Suprapubic skin (tissue), 4 donors: ENCODE data around the gene DCLK2. TPM values are rescaled to one million over a fixed set of nuclear protein-coding genes. Genes with fewer than 3 reads are reported as not detected.

ENCODE experiments used
- DNase-seq, 2 donors: peaks; one replicate each; pipeline ENCODE4 v3.0.0-alpha.2; 2019; ENCODE audit warnings: low spot score in 2 of 2
- H3K27ac ChIP-seq: fragments of 200-600 bp; sonication (generic); one replicate; pipeline ENCODE4 v1.5.1; 2019
- H3K27me3 ChIP-seq: fragments of 200-600 bp; sonication (generic); one replicate; pipeline ENCODE4 v1.5.1; 2019
- H3K36me3 ChIP-seq: fragments of 200-600 bp; sonication (generic); one replicate; pipeline ENCODE4 v1.5.1; 2019
- H3K4me1 ChIP-seq: fragments of 200-600 bp; sonication (generic); one replicate; pipeline ENCODE4 v1.5.1; 2019
- H3K4me3 ChIP-seq: fragments of 200-600 bp; sonication (generic); one replicate; pipeline ENCODE4 v1.5.1; 2019; ENCODE audit warnings: mild to moderate bottlenecking
- H3K9me3 ChIP-seq: fragments of 200-600 bp; sonication (generic); one replicate; pipeline ENCODE4 v1.5.1; 2019
- CTCF ChIP-seq, 2 donors: fragments of 200-600 bp in 1 of 2; fragments of 450-650 bp in 1 of 2; sonication (generic) in 1 of 2; IDR thresholded peaks; one replicate each; pipeline ENCODE4 v1.5.1; 2016 to 2019; ENCODE audit warnings: antibody characterized with exemption in 2 of 2, mild to moderate bottlenecking in 1 of 2, moderate library complexity in 1 of 2
- EP300 ChIP-seq: sonication (generic); formaldehyde crosslinking; IDR thresholded peaks from one replicate; pipeline ENCODE4 v1.6.1; 2017; ENCODE audit warnings: antibody characterized with exemption
- POLR2A ChIP-seq, 2 donors: fragments of 450-650 bp; IDR thresholded peaks; one replicate each; pipeline ENCODE4 v1.6.1; 2017; ENCODE audit warnings: antibody characterized with exemption in 2 of 2, mild to moderate bottlenecking in 2 of 2, moderate library complexity in 2 of 2
- POLR2AphosphoS5 ChIP-seq, 3 donors: sonication (generic); formaldehyde crosslinking; IDR thresholded peaks; one replicate each; pipeline ENCODE4 v1.6.1; 2017; ENCODE audit warnings: antibody characterized with exemption in 3 of 3
- WGBS: methylation state at CpG from one replicate; pipeline ENCODE4 v1.1.5; 2018; 5-methylcytosine and 5-hydroxymethylcytosine counted together
- total RNA-seq, 4 donors: library from RNA; depleted of rRNA; stranded (reverse); fragments of >200 nt; gene quantifications; one replicate each; pipeline ENCODE4 v1.1.0, GENCODE V29; 2016

DCLK2 gene
- total RNA-seq, 4 donors from 2014 or later, result 0.57 to 3.6 (median 1.9) TPM

DNA sequence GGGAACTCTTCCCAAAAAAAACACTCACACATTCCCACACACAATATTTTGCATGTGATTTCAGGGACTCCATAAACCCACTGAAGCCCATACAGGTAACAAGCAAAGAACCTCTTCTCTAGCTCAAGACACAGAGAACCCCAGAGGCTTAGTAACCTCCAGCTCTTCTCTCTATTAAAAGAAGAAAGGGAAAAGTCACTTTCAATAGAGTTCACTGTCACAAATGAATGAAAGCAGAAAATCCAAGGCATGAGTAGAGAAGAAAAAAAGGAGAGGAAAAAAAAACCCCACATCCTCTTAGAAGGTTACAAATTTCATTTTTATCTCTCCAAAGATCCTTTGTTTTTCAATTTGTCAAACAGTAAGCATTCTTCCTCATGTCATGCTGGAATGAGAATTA lies 30.7 kb upstream of the DCLK2 start:
- Histone ChIP-seq H3K9me3 (no peaks in the 10 kb centered on the region), H3K27ac (no peak overlapping the region), H3K4me1 (no peaks in the 10 kb centered on the region), H3K27me3 (peaks cover 3% of the 10 kb centered on the region), H3K36me3 (no peaks in the 10 kb centered on the region), H3K4me3 (no peak overlapping the region)
- TF ChIP-seq POLR2A (IDR thresholded peaks at IDR 0.05), result no peak
- no peak for TF ChIP-seq EP300
- no peak for TF ChIP-seq POLR2AphosphoS5 (IDR thresholded peaks at IDR 0.05)
- no peak for TF ChIP-seq CTCF (IDR thresholded peaks at IDR 0.05)
- DNase-seq, result no peak

- no peak overlapping the region for H3K27ac ChIP-seq
- H3K27me3 ChIP-seq, result peaks cover 3% of the 10 kb centered on the region
- no peaks in the 10 kb centered on the region for H3K9me3 ChIP-seq
- TF ChIP-seq POLR2AphosphoS5 (IDR thresholded peaks at IDR 0.05) (no peak), EP300 (no peak), POLR2A (IDR thresholded peaks at IDR 0.05) (no peak), CTCF (IDR thresholded peaks at IDR 0.05) (no peak)
- WGBS, result 93% methylated on average over 4 of the region's 4 CpGs
- H3K4me1 ChIP-seq, result no peaks in the 10 kb centered on the region
- DNase-seq, result no peak
- no peak overlapping the region for H3K4me3 ChIP-seq
- no peaks in the 10 kb centered on the region for H3K36me3 ChIP-seq
Observed at GRCh38 chr4:150049682-150050081, 28.6 kb upstream of the DCLK2 start.

DNA sequence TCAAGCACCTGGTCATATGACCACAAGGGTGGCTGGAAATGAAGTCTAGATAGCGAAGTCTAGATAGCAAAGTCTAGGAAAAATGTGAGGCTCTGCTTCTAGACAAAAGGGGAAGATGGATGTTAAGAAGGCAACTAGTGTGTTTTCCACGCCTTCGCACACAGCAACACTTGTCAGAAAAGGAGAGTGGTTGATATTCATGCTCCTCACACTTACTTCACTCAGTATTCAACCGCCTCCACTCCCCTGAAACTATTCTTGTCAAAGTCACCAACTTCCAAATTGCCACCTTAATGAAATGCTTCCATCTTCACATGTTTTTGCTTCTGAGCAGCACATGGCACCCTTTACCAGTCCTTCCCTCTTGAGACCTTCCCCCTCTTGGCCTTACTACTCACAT lies 27.7 kb upstream of the DCLK2 start:
- TF ChIP-seq POLR2A (IDR thresholded peaks at IDR 0.05) (no peak), CTCF (IDR thresholded peaks at IDR 0.05) (no peak), POLR2AphosphoS5 (IDR thresholded peaks at IDR 0.05) (no peak), EP300 (no peak)

GRCh38 chr4:150051111-150051510 lies 27.1 kb upstream of the DCLK2 start:
- WGBS, result 92% methylated on average over 3 of the region's 3 CpGs
- Histone ChIP-seq H3K9me3 (no peaks in the 10 kb centered on the region), H3K4me3 (no peak overlapping the region), H3K27ac (no peak overlapping the region), H3K27me3 (peaks cover 3% of the 10 kb centered on the region), H3K4me1 (no peaks in the 10 kb centered on the region), H3K36me3 (no peaks in the 10 kb centered on the region)
- DNase-seq, result no peak
- no peak for TF ChIP-seq POLR2AphosphoS5 (IDR thresholded peaks at IDR 0.05)
- no peak for TF ChIP-seq CTCF (IDR thresholded peaks at IDR 0.05)
- TF ChIP-seq POLR2A (IDR thresholded peaks at IDR 0.05), result no peak
- no peak for TF ChIP-seq EP300

More for the DNA sequence above, 27.7 kb upstream of the DCLK2 start:
- Histone ChIP-seq H3K4me1 (no peaks in the 10 kb centered on the region), H3K27me3 (peaks cover 3% of the 10 kb centered on the region), H3K36me3 (no peaks in the 10 kb centered on the region), H3K27ac (no peak overlapping the region), H3K9me3 (no peaks in the 10 kb centered on the region), H3K4me3 (no peak overlapping the region)
- no peak for DNase-seq
- 94% methylated on average over 4 of the region's 4 CpGs for WGBS

GRCh38 chr4:150055467-150055866 lies 22.8 kb upstream of the DCLK2 start:
- no peaks in the 10 kb centered on the region for H3K4me1 ChIP-seq
- H3K27me3 ChIP-seq, result no peaks in the 10 kb centered on the region
- H3K27ac ChIP-seq, result no peak overlapping the region
- no peaks in the 10 kb centered on the region for H3K9me3 ChIP-seq
- no peaks in the 10 kb centered on the region for H3K36me3 ChIP-seq
- H3K4me3 ChIP-seq, result no peak overlapping the region
- DNase-seq, result no peak
- WGBS, result 96% methylated on average over 1 of the region's 1 CpG
- TF ChIP-seq POLR2AphosphoS5 (IDR thresholded peaks at IDR 0.05), result no peak
- no peak for TF ChIP-seq CTCF (IDR thresholded peaks at IDR 0.05)
- TF ChIP-seq EP300, result no peak
- no peak for TF ChIP-seq POLR2A (IDR thresholded peaks at IDR 0.05)
